HCT116 (cell line): ENCODE data around the gene GRM4.

Source experiments
- POLR2A ChIP-seq: IDR thresholded peaks from 2 replicates; pipeline ENCODE4 v1.7.0; 2011; ENCODE audit warnings: borderline replicate concordance; ENCODE audit not compliant: insufficient read depth, insufficient read length; ENCODE audit errors: extremely low read depth
- SRF ChIP-seq: IDR thresholded peaks from 2 replicates; pipeline ENCODE4 v1.6.1; 2012; ENCODE audit warnings: low read depth
- YY1 ChIP-seq: IDR thresholded peaks from 2 replicates; pipeline ENCODE4 v1.6.1; 2011; ENCODE audit warnings: low read length, low read depth, moderate library complexity, mild to moderate bottlenecking; ENCODE audit not compliant: insufficient replicate concordance; ENCODE audit errors: extremely low read depth
- TF ChIP-seq, protein P1 (sequence below), 3 experiments: fragments of 200-600 bp in 1 of 3; sonication (generic) in 1 of 3; IDR thresholded peaks in 2 of 3; conservative IDR thresholded peaks in 1 of 3; 2 replicates each; pipeline ENCODE4 v1.5.1; 2012 to 2017; ENCODE audit warnings: low read depth in 2 of 3, low read length in 2 of 3, antibody characterized with exemption in 1 of 3, borderline replicate concordance in 1 of 3, control low read depth in 1 of 3, mild to moderate bottlenecking in 1 of 3, mixed read lengths in 1 of 3, mixed run types in 1 of 3, moderate library complexity in 1 of 3; ENCODE audit not compliant: insufficient read depth in 1 of 3

DNA sequence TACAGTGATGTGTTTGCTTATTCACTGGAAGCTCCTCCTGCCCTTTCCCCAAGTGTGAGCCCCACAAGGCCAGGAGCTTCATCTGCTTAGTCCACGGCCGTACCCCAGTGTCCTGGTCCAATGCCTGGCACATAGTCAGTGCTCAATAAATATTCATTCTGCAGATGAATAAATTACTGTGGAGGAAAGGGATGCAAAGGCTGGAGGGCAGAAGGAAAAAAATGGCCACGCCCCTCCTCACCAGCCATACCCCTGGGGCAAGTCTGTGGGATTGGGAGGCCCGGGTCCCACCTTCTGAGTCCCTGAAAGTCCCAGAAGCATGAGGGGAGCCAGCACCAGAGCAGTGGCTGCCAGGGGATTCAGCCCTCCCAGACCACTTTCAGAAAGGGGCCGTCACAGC, 65.5 kb downstream of the GRM4 start:
- TF ChIP-seq YY1 (no peak), POLR2A (no peak), SRF (no peak)
- TF ChIP-seq, protein P1, sequence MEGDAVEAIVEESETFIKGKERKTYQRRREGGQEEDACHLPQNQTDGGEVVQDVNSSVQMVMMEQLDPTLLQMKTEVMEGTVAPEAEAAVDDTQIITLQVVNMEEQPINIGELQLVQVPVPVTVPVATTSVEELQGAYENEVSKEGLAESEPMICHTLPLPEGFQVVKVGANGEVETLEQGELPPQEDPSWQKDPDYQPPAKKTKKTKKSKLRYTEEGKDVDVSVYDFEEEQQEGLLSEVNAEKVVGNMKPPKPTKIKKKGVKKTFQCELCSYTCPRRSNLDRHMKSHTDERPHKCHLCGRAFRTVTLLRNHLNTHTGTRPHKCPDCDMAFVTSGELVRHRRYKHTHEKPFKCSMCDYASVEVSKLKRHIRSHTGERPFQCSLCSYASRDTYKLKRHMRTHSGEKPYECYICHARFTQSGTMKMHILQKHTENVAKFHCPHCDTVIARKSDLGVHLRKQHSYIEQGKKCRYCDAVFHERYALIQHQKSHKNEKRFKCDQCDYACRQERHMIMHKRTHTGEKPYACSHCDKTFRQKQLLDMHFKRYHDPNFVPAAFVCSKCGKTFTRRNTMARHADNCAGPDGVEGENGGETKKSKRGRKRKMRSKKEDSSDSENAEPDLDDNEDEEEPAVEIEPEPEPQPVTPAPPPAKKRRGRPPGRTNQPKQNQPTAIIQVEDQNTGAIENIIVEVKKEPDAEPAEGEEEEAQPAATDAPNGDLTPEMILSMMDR (IDR thresholded peaks at IDR 0.05 in 2 of 3, conservative IDR thresholded peaks at IDR 0.05 in 1 of 3; ENCODE audit: borderline replicate concordance in 1 of 3, insufficient read depth in 1 of 3, low read depth in 2 of 3, low read length in 2 of 3) = no peak
